HepG2 (cell line): ENCODE measurements around the gene SYNGR4. TPM values are rescaled to one million over a fixed set of nuclear protein-coding genes. Genes with fewer than 3 reads are reported as not detected.

Experiments
- ATAC-seq: fragments of 200-7000 bp; cut with Tn5 transposase; 3 replicates; pipeline ENCODE4 v1.9.1; 2020; ENCODE audit warnings: mild to moderate bottlenecking, moderate library complexity
- BruUV-seq: library from RNA; stranded (reverse); fragments of 400-500 nt; replicated peaks from 2 replicates; lab custom pipeline; 2021; lab: Mats Ljungman, UMichigan
- CTCF ChIA-PET: fragments of 300-600 bp; formaldehyde crosslinking; extraction: SDS; loops from one replicate; lab custom pipeline; 2021; ENCODE audit warnings: low total read pairs, inconsistent platforms, low intra/inter-chr PET ratio; lab: Yijun Ruan, JAX
- POLR2A ChIA-PET: fragments of 350-600 bp; sonication (Branson Sonifier 250); formaldehyde crosslinking; loops from one replicate; lab custom pipeline; 2020; ENCODE audit warnings: antibody characterized with exemption, inconsistent platforms; lab: Yijun Ruan, JAX
- DNase-seq: peaks from one replicate; pipeline ENCODE4 v3.0.0-alpha.2; 2015; ENCODE audit warnings: low spot score
- FAIRE-seq: peaks from 3 replicates; lab custom pipeline; 2011; peaks lifted over from hg19 to GRCh38; lab: Jason Lieb, UNC
- H2AFZ ChIP-seq: one replicate; pipeline ENCODE4 v1.6.1; 2011; ENCODE audit warnings: low read length, inconsistent platforms
- H3K27ac ChIP-seq: fragments of 300-600 bp; 3 replicates; pipeline ENCODE4 v1.8.0; 2011; ENCODE audit warnings: mixed run types, mild to moderate bottlenecking, mixed read lengths, low read length, inconsistent platforms; ENCODE audit not compliant: insufficient read depth; ENCODE audit errors: extremely low read length
- H3K27me3 ChIP-seq, 2 experiments: fragments of 200-600 bp in 1 of 2; 2 replicates in 1 of 2; 3 replicates in 1 of 2; pipeline versions ENCODE4 v1.6.0 to v1.8.0; 2011; ENCODE audit warnings: low read length in 2 of 2, mild to moderate bottlenecking in 2 of 2, moderate library complexity in 2 of 2, inconsistent platforms in 1 of 2; ENCODE audit not compliant: insufficient read depth in 2 of 2, control insufficient read depth in 1 of 2
- H3K36me3 ChIP-seq, 2 experiments: fragments of 200-600 bp in 1 of 2; replicated peaks in 1 of 2; 2 replicates in 1 of 2; 3 replicates in 1 of 2; pipeline versions ENCODE4 v1.5.1 to v1.8.0; 2011; ENCODE audit warnings: low read length in 2 of 2, inconsistent platforms in 1 of 2; ENCODE audit not compliant: insufficient read depth in 2 of 2, control insufficient read depth in 1 of 2
- H3K4me1 ChIP-seq: 2 replicates; pipeline ENCODE4 v1.5.1; 2012; ENCODE audit warnings: low read length, inconsistent platforms; ENCODE audit not compliant: insufficient read depth
- H3K4me2 ChIP-seq: 2 replicates; pipeline ENCODE4 v1.6.0; 2011; ENCODE audit warnings: low read depth, low read length, inconsistent platforms
- H3K4me3 ChIP-seq, 3 experiments: fragments of 200-600 bp in 1 of 3; sonication (generic), shearing (Covaris generic) in 1 of 3; replicated peaks in 1 of 3; 2 replicates each; pipeline ENCODE4 v1.5.1; 2011 to 2016; ENCODE audit warnings: low read length in 3 of 3, inconsistent platforms in 2 of 3, low read depth in 2 of 3, mild to moderate bottlenecking in 2 of 3, control low read depth in 1 of 3, mixed read lengths in 1 of 3; ENCODE audit not compliant: insufficient read depth in 1 of 3
- H3K79me2 ChIP-seq: one replicate; pipeline ENCODE4 v1.6.1; 2011; ENCODE audit warnings: low read length, inconsistent platforms; ENCODE audit not compliant: insufficient read depth
- H3K9ac ChIP-seq: 2 replicates; pipeline ENCODE4 v1.6.0; 2011; ENCODE audit warnings: mild to moderate bottlenecking, low read depth, low read length, inconsistent platforms; ENCODE audit not compliant: insufficient read depth
- H3K9me3 ChIP-seq: 2 replicates; pipeline ENCODE4 v1.5.1; 2012; ENCODE audit warnings: mild to moderate bottlenecking, low read length
- H4K20me1 ChIP-seq: 2 replicates; pipeline ENCODE4 v1.6.0; 2011; ENCODE audit warnings: inconsistent platforms, mild to moderate bottlenecking, low read length, moderate library complexity; ENCODE audit not compliant: insufficient read depth
- ARNT ChIP-seq: fragments of 450-650 bp; IDR thresholded peaks from 2 replicates; pipeline ENCODE4 v1.6.1; 2017
- ASH2L ChIP-seq: fragments of 300-600, 200-600 bp; sonication (generic); IDR thresholded peaks from 2 replicates; pipeline ENCODE4 v1.7.0; 2017; ENCODE audit warnings: low read depth, mild to moderate bottlenecking, moderate library complexity, mixed read lengths, low read length; ENCODE audit not compliant: insufficient read length
- PHF20 ChIP-seq: sonication (generic); formaldehyde crosslinking; IDR thresholded peaks from 2 replicates; pipeline ENCODE4 v1.5.0; 2020; ENCODE audit warnings: mild to moderate bottlenecking, missing genetic modification reagents
- RBM39 ChIP-seq: fragments of 200-400 bp; formaldehyde crosslinking; IDR thresholded peaks from one replicate; pipeline ENCODE4 v1.6.1; 2018; ENCODE audit warnings: antibody characterized with exemption, mild to moderate bottlenecking, low read depth, low read length; ENCODE audit not compliant: poor library complexity, severe bottlenecking
- TOPORS ChIP-seq: sonication (generic); formaldehyde crosslinking; IDR thresholded peaks from 2 replicates; pipeline ENCODE4 v1.8.0; 2023; ENCODE audit warnings: mild to moderate bottlenecking, missing genetic modification reagents
- ZBTB38 ChIP-seq: sonication (generic); formaldehyde crosslinking; IDR thresholded peaks from 2 replicates; pipeline ENCODE4 v1.5.1; 2020; ENCODE audit warnings: mild to moderate bottlenecking, missing genetic modification reagents
- ZNF672 ChIP-seq: sonication (generic); formaldehyde crosslinking; IDR thresholded peaks from 2 replicates; pipeline ENCODE4 v1.8.1; 2022; ENCODE audit warnings: missing genetic modification reagents
- ZSCAN25 ChIP-seq: sonication (generic); formaldehyde crosslinking; IDR thresholded peaks from 2 replicates; pipeline ENCODE4 v1.8.0; 2022; ENCODE audit warnings: mild to moderate bottlenecking, missing genetic modification reagents
- WGBS: methylation state at CpG from one replicate; pipeline ENCODE4 v1.1.6; 2017; ENCODE audit warnings: low lambda C conversion rate; 5-methylcytosine and 5-hydroxymethylcytosine counted together
- in situ Hi-C: cut with HindIII; loops from 2 replicates; pipeline ENCODE4 v1.10.0; 2017; ENCODE audit warnings: low pct_unique_long_range_greater_than_20kb; ENCODE audit not compliant: extremely low pct_ligation_motif_present
- intact Hi-C: fragments of 100-400 bp; cut with micrococcal nuclease; formaldehyde crosslinking; loops from one replicate; pipeline ENCODE4 v1.10.0; 2022; ENCODE audit not compliant: unreplicated experiment
- polyA plus RNA-seq, 8 experiments: library from polyadenylated mRNA; depleted of rRNA in 3 of 8; stranded (reverse) in 7 of 8; unstranded in 1 of 8; fragments of >200 nt; fragmentation: Illumina TruSeq in 4 of 8; extraction: Trizol in 4 of 8; gene quantifications; 2 replicates each; pipeline versions ENCODE4 v1.2.1 to v1.2.3, GENCODE V29; 2011 to 2016; ENCODE audit warnings: low read depth in 4 of 8, missing spikeins in 1 of 8, mixed read lengths in 1 of 8; ENCODE audit not compliant: insufficient read depth in 1 of 8
- total RNA-seq, 5 experiments: library from RNA; depleted of rRNA; stranded (reverse); fragments of >200 nt; fragmentation: Illumina TruSeq; extraction: Trizol; gene quantifications; 2 replicates each; pipeline ENCODE4 v1.2.3, GENCODE V29; 2016; ENCODE audit warnings: low read depth in 1 of 5
- TF ChIP-seq, protein P1 (sequence below): sonication (generic); formaldehyde crosslinking; IDR thresholded peaks from 2 replicates; pipeline ENCODE4 v1.5.0; 2020; ENCODE audit warnings: mild to moderate bottlenecking, missing genetic modification reagents
- TF ChIP-seq, protein P2 (sequence below): sonication (generic); formaldehyde crosslinking; IDR thresholded peaks from 2 replicates; pipeline ENCODE4 v1.4.0; 2020; ENCODE audit warnings: mild to moderate bottlenecking, missing genetic modification reagents

SYNGR4 gene
- total and polyA plus RNA-seq, 2 of the 13 experiments (the other 11 are each of a cell fraction or from before 2014, with no cell fraction given): not detected

DNA sequence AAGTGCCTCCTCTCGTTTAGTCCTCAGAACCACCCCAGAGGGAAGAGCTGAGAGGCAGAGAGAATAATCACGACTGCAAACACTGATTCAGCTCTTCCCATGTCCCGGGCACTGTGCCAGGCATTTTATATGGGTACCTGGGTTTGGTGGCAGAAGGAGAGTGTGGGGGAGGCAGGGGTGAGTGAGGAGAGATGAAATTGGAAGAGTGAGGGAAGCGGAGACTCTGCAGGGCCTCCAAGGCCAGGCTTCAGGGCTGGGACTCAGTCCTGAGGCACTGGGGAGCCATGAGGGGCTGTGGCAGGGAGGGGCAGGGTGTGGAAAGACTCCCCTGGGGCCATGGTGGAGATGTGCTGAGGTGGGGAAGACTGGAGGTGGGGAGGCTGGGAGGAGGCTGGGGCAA, 8.7 kb downstream of the SYNGR4 start:
- ATAC-seq (no peak), DNase-seq (no peak), FAIRE-seq (no peak)
- in situ Hi-C loops: no loop called here
- no peaks in the 10 kb centered on the region for H3K36me3 ChIP-seq
- no peaks in the 10 kb centered on the region for H3K27me3 ChIP-seq
- no peak overlapping the region for H3K27ac ChIP-seq
- WGBS: 46% methylated on average over 4 of the region's 4 CpGs
- no TSS peak for BruUV-seq
- H3K4me3 ChIP-seq: no peak overlapping the region
- POLR2A ChIA-PET: interaction anchor here (1.2 kb wide), 1 partner anchor 9 kb away, joined by 3 read pairs; the partner anchor contains the start of genes SYNGR4 and TMEM143
- no peaks in the 10 kb centered on the region for H4K20me1 ChIP-seq
- peaks cover 48% of the 10 kb centered on the region for H3K4me1 ChIP-seq
- no peak overlapping the region for H3K9ac ChIP-seq
- no peaks in the 10 kb centered on the region for H3K9me3 ChIP-seq
- no peaks in the 10 kb centered on the region for H3K79me2 ChIP-seq
- H2AFZ ChIP-seq: no peak overlapping the region
- intact Hi-C loops: no loop called here
- no peak overlapping the region for H3K4me2 ChIP-seq
- CTCF ChIA-PET: no interaction called here
- TF ChIP-seq ZSCAN25 (CRISPR knock-in tag) (0 out of 2 replicates have a peak, but pooled peaks have one; percentile 39), ZNF672 (CRISPR knock-in tag) (no peak)
- TF ChIP-seq, all 625 proteins: peak for 1

DNA sequence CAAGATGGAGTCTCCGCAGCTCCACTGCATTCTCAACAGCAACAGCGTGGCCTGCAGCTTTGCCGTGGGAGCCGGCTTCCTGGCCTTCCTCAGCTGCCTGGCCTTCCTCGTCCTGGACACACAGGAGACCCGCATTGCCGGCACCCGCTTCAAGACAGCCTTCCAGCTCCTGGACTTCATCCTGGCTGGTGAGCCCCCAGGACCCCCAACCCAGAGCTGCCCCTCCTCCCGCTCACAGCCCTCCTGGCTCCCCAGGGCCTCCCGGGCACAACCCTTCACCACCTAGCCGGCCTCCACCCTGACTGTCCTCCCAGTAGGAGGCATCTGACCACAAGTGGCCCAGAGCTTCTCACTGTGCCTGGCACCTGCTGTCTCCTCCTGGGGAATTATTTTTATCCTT, 9.4 kb downstream of the SYNGR4 start:
- H3K4me1 ChIP-seq: peaks cover 41% of the 10 kb centered on the region
- no peak overlapping the region for H3K9ac ChIP-seq
- in situ Hi-C loops: no loop called here
- no peaks in the 10 kb centered on the region for H4K20me1 ChIP-seq
- H3K4me3 ChIP-seq: no peak overlapping the region
- no peaks in the 10 kb centered on the region for H3K36me3 ChIP-seq
- no TSS peak for BruUV-seq
- CTCF ChIA-PET: no interaction called here
- intact Hi-C loops: no loop called here
- WGBS: 91% methylated on average over 11 of the region's 11 CpGs
- H2AFZ ChIP-seq: no peak overlapping the region
- no peaks in the 10 kb centered on the region for H3K27me3 ChIP-seq
- H3K4me2 ChIP-seq: no peak overlapping the region
- ATAC-seq (no peak), FAIRE-seq (no peak), DNase-seq (no peak)
- H3K79me2 ChIP-seq: no peaks in the 10 kb centered on the region
- POLR2A ChIA-PET: interaction anchor here (1.2 kb wide), 1 partner anchor 10 kb away, joined by 3 read pairs; the partner anchor contains the start of genes SYNGR4 and TMEM143
- H3K27ac ChIP-seq: no peak overlapping the region
- no peaks in the 10 kb centered on the region for H3K9me3 ChIP-seq
- no peak for TF ChIP-seq ASH2L
- TF ChIP-seq ZBTB38 (CRISPR knock-in tag): no peak
- TF ChIP-seq, protein P1, sequence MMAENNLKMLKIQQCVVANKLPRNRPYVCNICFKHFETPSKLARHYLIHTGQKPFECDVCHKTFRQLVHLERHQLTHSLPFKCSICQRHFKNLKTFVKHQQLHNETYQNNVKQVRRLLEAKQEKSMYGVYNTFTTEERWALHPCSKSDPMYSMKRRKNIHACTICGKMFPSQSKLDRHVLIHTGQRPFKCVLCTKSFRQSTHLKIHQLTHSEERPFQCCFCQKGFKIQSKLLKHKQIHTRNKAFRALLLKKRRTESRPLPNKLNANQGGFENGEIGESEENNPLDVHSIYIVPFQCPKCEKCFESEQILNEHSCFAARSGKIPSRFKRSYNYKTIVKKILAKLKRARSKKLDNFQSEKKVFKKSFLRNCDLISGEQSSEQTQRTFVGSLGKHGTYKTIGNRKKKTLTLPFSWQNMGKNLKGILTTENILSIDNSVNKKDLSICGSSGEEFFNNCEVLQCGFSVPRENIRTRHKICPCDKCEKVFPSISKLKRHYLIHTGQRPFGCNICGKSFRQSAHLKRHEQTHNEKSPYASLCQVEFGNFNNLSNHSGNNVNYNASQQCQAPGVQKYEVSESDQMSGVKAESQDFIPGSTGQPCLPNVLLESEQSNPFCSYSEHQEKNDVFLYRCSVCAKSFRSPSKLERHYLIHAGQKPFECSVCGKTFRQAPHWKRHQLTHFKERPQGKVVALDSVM: peak; percentile 18; the same call in 1 of the 2 replicates
- TF ChIP-seq RBM39: no peak
- no peak for TF ChIP-seq TOPORS (CRISPR knock-in tag)
- TF ChIP-seq, protein P2, sequence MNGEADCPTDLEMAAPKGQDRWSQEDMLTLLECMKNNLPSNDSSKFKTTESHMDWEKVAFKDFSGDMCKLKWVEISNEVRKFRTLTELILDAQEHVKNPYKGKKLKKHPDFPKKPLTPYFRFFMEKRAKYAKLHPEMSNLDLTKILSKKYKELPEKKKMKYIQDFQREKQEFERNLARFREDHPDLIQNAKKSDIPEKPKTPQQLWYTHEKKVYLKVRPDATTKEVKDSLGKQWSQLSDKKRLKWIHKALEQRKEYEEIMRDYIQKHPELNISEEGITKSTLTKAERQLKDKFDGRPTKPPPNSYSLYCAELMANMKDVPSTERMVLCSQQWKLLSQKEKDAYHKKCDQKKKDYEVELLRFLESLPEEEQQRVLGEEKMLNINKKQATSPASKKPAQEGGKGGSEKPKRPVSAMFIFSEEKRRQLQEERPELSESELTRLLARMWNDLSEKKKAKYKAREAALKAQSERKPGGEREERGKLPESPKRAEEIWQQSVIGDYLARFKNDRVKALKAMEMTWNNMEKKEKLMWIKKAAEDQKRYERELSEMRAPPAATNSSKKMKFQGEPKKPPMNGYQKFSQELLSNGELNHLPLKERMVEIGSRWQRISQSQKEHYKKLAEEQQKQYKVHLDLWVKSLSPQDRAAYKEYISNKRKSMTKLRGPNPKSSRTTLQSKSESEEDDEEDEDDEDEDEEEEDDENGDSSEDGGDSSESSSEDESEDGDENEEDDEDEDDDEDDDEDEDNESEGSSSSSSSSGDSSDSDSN (CRISPR knock-in tag): no peak
- no peak for TF ChIP-seq PHF20
- no peak for TF ChIP-seq ARNT
